Upper lobe of right lung (tissue), 1 donor: ENCODE data around the gene SCRT2. TPM values are rescaled to one million over a fixed set of nuclear protein-coding genes. Genes with fewer than 3 reads are reported as not detected.
A peak's percentile ranks its signal among the peaks of the same experiment; 100 is the strongest.

Experiments used
- ATAC-seq: fragments of 200-7000 bp; cut with Tn5 transposase; one replicate; pipeline ENCODE4 v1.9.1; 2020; ENCODE audit warnings: mild to moderate bottlenecking, moderate library complexity
- DNase-seq: peaks from one replicate; pipeline ENCODE4 v3.0.0-alpha.2; 2020
- H3K27ac ChIP-seq: fragments of 200-600 bp; one replicate; pipeline ENCODE4 v1.8.0; 2022
- H3K27me3 ChIP-seq: fragments of 200-600 bp; one replicate; pipeline ENCODE4 v1.8.0; 2022; ENCODE audit warnings: mild to moderate bottlenecking
- H3K36me3 ChIP-seq: fragments of 200-600 bp; one replicate; pipeline ENCODE4 v1.8.0; 2022
- H3K4me1 ChIP-seq: fragments of 200-600 bp; one replicate; pipeline ENCODE4 v1.8.0; 2022
- H3K4me3 ChIP-seq: fragments of 200-600 bp; one replicate; pipeline ENCODE4 v1.8.0; 2022; ENCODE audit warnings: mild to moderate bottlenecking
- H3K9me3 ChIP-seq: fragments of 200-600 bp; one replicate; pipeline ENCODE4 v1.8.0; 2022
- intact Hi-C: fragments of 100-400 bp; cut with DNase I; formaldehyde crosslinking; loops from one replicate; pipeline ENCODE4 v1.11.0; 2022
- total RNA-seq: library from RNA; stranded (reverse); fragmentation: NEBNext Ultra II Directional; extraction: Animal tissue kit (Norgen Biotek cat#: 25700); gene quantifications from one replicate; pipeline ENCODE4 v1.2.1, GENCODE V29; 2021
- TF ChIP-seq, protein P1 (sequence below): fragments of 200-600 bp; IDR thresholded peaks from one replicate; pipeline ENCODE4 v1.8.0; 2022; ENCODE audit warnings: antibody characterized with exemption
- donor health status: DM: no; HTN: yes; CAD: no; lungs with severe emphysema.

Gene SCRT2
- total RNA-seq, 1 donor from 2014 or later, result not detected

DNA sequence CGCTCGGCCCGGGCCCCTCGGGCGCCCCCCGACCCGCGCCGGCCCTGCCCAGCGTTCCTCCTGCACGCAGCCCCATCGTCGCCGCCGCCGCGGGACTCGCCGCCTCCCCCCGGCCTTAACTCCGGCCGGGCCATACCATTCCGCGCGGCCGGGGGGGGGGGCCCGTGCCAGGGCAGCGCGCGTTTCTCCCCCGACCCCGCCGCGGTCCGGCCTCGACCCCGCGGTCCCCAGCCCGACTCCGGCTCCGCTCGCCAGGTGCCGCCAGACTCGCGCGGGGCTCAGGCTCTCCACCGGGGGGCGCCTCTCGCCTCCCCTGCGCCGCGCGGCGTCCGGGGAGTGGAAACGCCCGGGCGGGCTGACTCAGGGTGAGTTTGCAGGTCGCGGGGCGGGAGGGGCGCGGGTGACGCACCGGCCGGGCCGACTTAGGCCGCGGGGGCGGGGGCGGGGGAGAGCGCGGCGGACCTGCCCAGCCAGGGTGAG lies 22.5 kb downstream of the SCRT2 start, which contains the start of gene SRXN1:
Gene SRXN1, minus strand, starts transcription at position 91 of the 480 bp plus-strand sequence. Its CDS starts 15 bp downstream, at position 76.
- Histone ChIP-seq H3K27ac (peak within 1 kb of the TSS; percentile 90), H3K27me3 (peaks cover 4% of the 10 kb centered on the region), H3K4me3 (peak within 1 kb of the TSS; percentile 84), H3K36me3 (peaks cover 13% of the 10 kb centered on the region), H3K9me3 (no peaks in the 10 kb centered on the region), H3K4me1 (peaks cover 11% of the 10 kb centered on the region)
- DNase-seq, result peak; percentile 97
- peak; percentile 95 for ATAC-seq
- intact Hi-C loops, result no loop called here
- TF ChIP-seq, protein P1, sequence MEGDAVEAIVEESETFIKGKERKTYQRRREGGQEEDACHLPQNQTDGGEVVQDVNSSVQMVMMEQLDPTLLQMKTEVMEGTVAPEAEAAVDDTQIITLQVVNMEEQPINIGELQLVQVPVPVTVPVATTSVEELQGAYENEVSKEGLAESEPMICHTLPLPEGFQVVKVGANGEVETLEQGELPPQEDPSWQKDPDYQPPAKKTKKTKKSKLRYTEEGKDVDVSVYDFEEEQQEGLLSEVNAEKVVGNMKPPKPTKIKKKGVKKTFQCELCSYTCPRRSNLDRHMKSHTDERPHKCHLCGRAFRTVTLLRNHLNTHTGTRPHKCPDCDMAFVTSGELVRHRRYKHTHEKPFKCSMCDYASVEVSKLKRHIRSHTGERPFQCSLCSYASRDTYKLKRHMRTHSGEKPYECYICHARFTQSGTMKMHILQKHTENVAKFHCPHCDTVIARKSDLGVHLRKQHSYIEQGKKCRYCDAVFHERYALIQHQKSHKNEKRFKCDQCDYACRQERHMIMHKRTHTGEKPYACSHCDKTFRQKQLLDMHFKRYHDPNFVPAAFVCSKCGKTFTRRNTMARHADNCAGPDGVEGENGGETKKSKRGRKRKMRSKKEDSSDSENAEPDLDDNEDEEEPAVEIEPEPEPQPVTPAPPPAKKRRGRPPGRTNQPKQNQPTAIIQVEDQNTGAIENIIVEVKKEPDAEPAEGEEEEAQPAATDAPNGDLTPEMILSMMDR, result peak; percentile 46

DNA sequence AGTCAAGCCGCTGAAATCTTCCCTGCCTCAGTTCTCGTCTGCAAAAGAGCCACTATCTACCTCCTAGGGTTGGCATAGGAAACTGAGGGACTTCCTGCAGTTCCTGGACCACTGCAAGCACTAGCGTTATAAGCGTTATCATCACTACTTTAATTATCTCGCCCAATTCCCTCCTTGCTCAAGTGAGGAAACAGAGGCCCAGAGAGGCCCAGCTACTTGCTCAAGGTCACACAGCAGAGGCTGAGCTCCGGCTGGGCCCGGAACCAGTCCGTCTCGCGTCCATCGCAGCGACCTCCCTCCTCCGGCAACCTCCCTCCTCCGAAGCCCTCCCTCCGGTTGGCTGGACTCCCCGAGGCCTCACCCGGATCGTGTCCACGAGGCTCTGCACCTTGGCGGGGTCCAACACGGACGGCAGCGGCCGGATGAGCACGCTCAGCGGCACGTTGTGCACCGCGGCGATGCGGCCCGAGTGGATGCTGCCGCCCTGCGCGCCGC lies 22.9 kb downstream of the SCRT2 start:
- Histone ChIP-seq H3K4me1 (peaks cover 11% of the 10 kb centered on the region), H3K27ac (peak overlapping the region; percentile 90), H3K4me3 (peak overlapping the region; percentile 84), H3K9me3 (no peaks in the 10 kb centered on the region), H3K27me3 (no peaks in the 10 kb centered on the region), H3K36me3 (peaks cover 18% of the 10 kb centered on the region)
- ATAC-seq (peak; percentile 8), DNase-seq (peak; percentile 79)
- TF ChIP-seq, protein P1, result no peak
- intact Hi-C loops, result no loop called here

DNA sequence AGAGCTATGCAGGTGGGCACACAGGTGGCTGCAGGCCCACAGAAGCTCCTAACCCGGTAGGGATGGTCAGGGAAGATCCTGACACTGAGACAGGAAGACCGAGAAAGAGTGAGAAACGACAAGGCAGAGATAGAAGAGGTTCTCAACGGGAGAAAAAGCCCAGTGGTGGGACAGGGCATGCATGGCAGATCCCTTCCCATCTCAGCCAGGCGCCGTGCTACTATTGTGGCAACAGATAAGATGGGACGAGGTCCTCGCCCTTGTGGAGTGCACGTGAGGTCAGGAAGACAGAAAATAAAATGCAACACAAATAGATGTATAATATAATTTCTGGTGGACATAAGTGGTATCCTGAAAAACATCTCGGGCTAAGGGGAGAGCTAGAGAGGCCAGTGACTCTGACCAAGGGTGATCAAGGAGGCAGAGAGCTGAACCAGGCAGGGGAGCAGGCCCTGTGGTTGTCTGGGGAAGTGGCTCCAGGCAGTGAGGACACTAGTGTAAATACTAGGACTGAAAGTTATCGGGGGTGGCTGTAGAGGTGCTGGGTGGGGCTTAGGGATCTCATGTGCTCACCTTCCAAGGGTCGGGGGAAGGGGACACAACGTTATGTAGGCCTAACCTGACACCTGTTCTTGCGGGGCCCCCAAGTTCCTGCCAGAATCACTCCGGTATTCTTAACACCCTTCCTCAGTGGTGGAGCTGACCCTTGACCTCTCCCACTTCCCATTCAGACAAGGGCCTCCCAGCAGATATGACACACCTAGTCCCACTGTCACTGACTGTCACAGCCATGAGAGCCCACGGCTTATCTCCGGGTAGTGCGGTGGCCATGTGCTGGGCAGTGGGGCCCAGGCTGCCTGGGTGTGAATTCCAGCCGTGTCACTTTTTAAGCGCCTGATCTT lies 23.6 kb downstream of the SCRT2 start:
- peak; percentile 1 for ATAC-seq
- intact Hi-C loops, result no loop called here

DNA sequence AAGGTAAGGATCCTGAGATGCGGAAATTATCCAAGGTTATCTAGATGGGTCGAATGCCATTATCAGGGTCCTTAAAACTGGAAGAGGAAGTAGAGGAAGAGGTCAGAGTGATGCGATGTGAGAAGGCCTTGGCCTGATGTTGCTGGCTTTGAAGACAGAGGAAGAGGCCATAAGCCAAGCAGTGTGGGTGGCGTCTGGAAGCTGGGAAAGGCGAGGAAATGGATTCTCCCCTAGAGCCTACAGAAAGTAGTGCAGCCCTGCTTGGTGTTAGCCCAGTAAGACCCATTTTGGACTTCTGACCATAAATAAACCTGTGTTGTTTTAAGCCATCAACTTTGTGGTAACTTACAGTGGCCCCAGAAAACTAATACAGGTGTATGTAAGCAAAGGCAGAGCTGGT lies 24.6 kb downstream of the SCRT2 start:
- TF ChIP-seq, protein P1, result no peak
- intact Hi-C loops, result no loop called here
- H3K4me3 ChIP-seq, result no peak overlapping the region
- H3K4me1 ChIP-seq, result peaks cover 15% of the 10 kb centered on the region
- DNase-seq (no peak), ATAC-seq (no peak)
- H3K27me3 ChIP-seq, result no peaks in the 10 kb centered on the region
- H3K27ac ChIP-seq, result no peak overlapping the region
- H3K36me3 ChIP-seq, result peaks cover 26% of the 10 kb centered on the region
- H3K9me3 ChIP-seq, result no peaks in the 10 kb centered on the region

More for the DNA sequence above, 23.6 kb downstream of the SCRT2 start:
- DNase-seq, result no peak
- H3K4me3 ChIP-seq, result peak overlapping the region; percentile 84
- no peaks in the 10 kb centered on the region for H3K9me3 ChIP-seq
- H3K27ac ChIP-seq, result peak overlapping the region; percentile 90
- no peaks in the 10 kb centered on the region for H3K27me3 ChIP-seq
- peaks cover 24% of the 10 kb centered on the region for H3K36me3 ChIP-seq
- TF ChIP-seq, protein P1, result no peak
- H3K4me1 ChIP-seq, result peaks cover 11% of the 10 kb centered on the region

DNA sequence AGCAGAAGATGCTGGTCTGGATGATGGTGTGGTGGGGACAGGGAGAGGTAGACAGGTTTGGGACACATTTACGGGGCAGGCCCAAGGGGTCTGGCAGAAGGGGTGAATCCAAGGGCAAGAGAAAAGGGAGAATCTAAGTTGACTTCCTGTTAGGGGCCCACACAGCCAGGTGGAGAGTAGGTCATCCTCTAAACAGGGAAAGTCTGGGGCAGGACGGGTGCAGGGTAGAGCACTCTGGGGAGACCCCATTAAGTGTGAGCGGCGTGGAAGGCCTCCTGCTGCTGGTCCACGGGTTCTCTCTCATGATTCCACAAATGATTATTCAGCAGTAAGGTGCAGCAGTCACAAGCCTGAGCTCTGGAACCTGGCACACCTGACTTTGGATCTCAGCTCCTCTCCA lies 25.3 kb downstream of the SCRT2 start:
- Histone ChIP-seq H3K36me3 (peaks cover 26% of the 10 kb centered on the region), H3K9me3 (no peaks in the 10 kb centered on the region), H3K27ac (no peak overlapping the region), H3K27me3 (no peaks in the 10 kb centered on the region), H3K4me3 (no peak overlapping the region), H3K4me1 (peaks cover 20% of the 10 kb centered on the region)
- TF ChIP-seq, protein P1, result no peak
- DNase-seq (no peak), ATAC-seq (no peak)
- intact Hi-C loops, result no loop called here
